AG04449 (cell line): ENCODE data around the gene RYR1.
A peak's percentile ranks its signal among the peaks of the same experiment; 100 is the strongest.
"Not testable (repeated sequence)": the region's sequence is repeated elsewhere in the genome, so short reads cannot be mapped to it uniquely, and the experiment has no call there.

Experiments
- CTCF ChIA-PET: fragments of 350-600 bp; formaldehyde crosslinking; extraction: SDS; loops from one replicate; lab custom pipeline; 2021; ENCODE audit warnings: antibody characterized with exemption; lab: Yijun Ruan, JAX
- POLR2A ChIA-PET: fragments of 400-600, 350-600 bp; formaldehyde crosslinking; extraction: SDS; loops from one replicate; lab custom pipeline; 2020; ENCODE audit warnings: antibody characterized with exemption, inconsistent platforms; lab: Yijun Ruan, JAX
- DNase-seq: peaks from one replicate; pipeline ENCODE4 v3.0.0-alpha.2; 2010; ENCODE audit warnings: low read depth, low spot score
- H3K4me3 ChIP-seq: 2 replicates; pipeline ENCODE4 v1.5.1; 2011; ENCODE audit warnings: low read depth, mild to moderate bottlenecking, control low read depth, low read length
- CTCF ChIP-seq: IDR thresholded peaks from one replicate; pipeline ENCODE4 v1.5.1; 2011; ENCODE audit warnings: mild to moderate bottlenecking, moderate library complexity, low read length, control low read depth, inconsistent platforms; ENCODE audit not compliant: insufficient read depth; ENCODE audit errors: missing control alignments

The RYR1 gene

DNA sequence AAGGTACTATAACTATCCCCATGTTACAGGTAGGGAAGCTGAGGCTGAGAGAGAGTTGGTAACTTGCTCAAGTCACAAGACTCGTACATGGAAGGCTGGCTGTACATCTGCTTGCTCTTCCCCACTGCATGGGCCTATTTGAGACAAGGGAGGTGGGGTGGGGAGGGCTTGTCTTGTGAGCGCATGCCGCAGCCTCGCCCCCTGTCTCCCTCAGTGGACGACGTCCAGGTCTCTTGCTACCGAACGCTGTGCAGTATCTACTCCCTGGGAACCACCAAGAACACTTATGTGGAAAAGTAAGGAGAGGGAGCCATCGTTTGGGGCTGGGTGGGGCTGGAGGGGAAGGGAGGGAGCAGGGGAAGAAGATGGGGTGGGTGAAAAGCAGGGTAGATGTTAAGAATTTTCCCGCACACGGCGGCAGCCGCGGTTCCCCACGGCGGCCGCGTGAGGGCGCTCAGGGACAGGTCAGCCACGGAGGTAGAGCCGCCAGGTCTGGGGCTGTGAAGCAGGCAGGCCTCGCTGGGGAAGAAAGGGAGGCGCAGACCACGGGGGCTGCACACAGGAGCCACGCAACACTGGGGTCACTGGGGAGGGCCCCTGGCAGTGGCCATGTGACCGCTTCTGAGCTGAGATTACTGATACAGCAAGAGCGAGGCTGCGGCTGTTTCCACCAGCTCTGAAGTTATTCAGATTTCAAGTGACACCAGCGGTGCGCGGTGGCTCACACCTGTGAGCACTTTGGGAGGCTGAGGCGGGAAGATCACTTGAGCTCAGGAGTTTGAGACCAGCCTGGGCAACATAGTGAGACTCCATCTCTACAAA lies 81.5 kb downstream of the RYR1 start:
- H3K4me3 ChIP-seq: no peak overlapping the region
- ChIA-PET CTCF (interaction anchor here (0.6 to 5.7 kb wide), 30 partner anchors 9 to 445 kb away, joined by 3 to 65 read pairs (median 3); partner anchors contain the start of genes EIF3K, FAM98C, MRPS12 and SARS2), POLR2A (no interaction called here)
- TF ChIP-seq CTCF: peak; percentile 90
- DNase-seq: no peak

- ChIA-PET CTCF (interaction anchor here (0.6 to 5.7 kb wide), 27 partner anchors 8 to 444 kb away, joined by 3 to 65 read pairs (median 3); partner anchors contain the start of genes EIF3K, FAM98C, MRPS12 and SARS2), POLR2A (no interaction called here)
- H3K4me3 ChIP-seq: no peak overlapping the region
- no peak for DNase-seq
- TF ChIP-seq CTCF: no peak
These were observed 82.4 kb downstream of the RYR1 start for GRCh38 chr19:38515896-38516295.

GRCh38 chr19:38516802-38517201 lies 83.3 kb downstream of the RYR1 start:
- no peak overlapping the region for H3K4me3 ChIP-seq
- no peak for TF ChIP-seq CTCF
- CTCF ChIA-PET: interaction anchor here (1.6 to 5.7 kb wide), 6 partner anchors 13 to 417 kb away, joined by 3 to 65 read pairs (median 6); partner anchors contain the start of genes EIF3K and FAM98C
- DNase-seq: no peak
- POLR2A ChIA-PET: interaction anchor here (0.5 kb wide), 1 partner anchor 102 kb away, joined by 3 read pairs; the partner anchor contains the start of gene EIF3K

DNA sequence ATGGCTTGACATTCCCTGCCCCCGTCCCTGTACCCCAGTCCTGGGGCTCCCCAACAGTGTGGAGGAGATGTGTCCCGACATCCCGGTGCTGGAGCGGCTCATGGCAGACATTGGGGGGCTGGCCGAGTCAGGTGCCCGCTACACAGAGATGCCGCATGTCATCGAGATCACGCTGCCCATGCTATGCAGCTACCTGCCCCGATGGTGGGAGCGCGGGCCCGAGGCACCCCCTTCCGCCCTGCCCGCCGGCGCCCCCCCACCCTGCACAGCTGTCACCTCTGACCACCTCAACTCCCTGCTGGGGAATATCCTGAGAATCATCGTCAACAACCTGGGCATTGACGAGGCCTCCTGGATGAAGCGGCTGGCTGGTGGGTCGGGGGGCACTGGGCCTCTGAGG lies 83.8 kb downstream of the RYR1 start:
- CTCF ChIA-PET: no interaction called here
- POLR2A ChIA-PET: interaction anchor here (0.5 kb wide), 1 partner anchor 101 kb away, joined by 3 read pairs; the partner anchor contains the start of gene EIF3K
- no peak for TF ChIP-seq CTCF
- no peak overlapping the region for H3K4me3 ChIP-seq
- no peak for DNase-seq

GRCh38 chr19:38517980-38518379 lies 84.5 kb downstream of the RYR1 start:
- CTCF ChIA-PET: interaction anchor here (1.0 to 1.5 kb wide), 3 partner anchors 27 to 411 kb away, joined by 3 to 4 read pairs (median 3); no protein-coding TSS in a partner anchor
- H3K4me3 ChIP-seq, DNase-seq, POLR2A ChIA-PET: not testable (repeated sequence)

GRCh38 chr19:38519168-38519567 lies 85.7 kb downstream of the RYR1 start:
- H3K4me3 ChIP-seq: no peak overlapping the region
- DNase-seq: no peak
- CTCF ChIA-PET: interaction anchor here (1.0 to 1.5 kb wide), 2 partner anchors 116 to 410 kb away, joined by 3 to 4 read pairs; no protein-coding TSS in a partner anchor
- no peak for TF ChIP-seq CTCF
- POLR2A ChIA-PET: no interaction called here
